GM18870 (cell line): ENCODE data around the gene TBX3.
"Not testable (repeated sequence)": the region's sequence is repeated elsewhere in the genome, so short reads cannot be mapped to it uniquely, and the experiment has no call there.

Experiments
- ATAC-seq: cut with Tn5 transposase; IDR thresholded peaks from one replicate; pipeline ENCODE4 v1.9.1; 2021; ENCODE audit warnings: moderate library complexity; ENCODE audit not compliant: unreplicated experiment

TBX3 gene

GRCh38 chr12:114684098-114684869 is at the start of gene TBX3:
TSS of gene TBX3 (minus strand) at chr12:114684175. CDS start at chr12:114683200, 975 bp downstream.
- no peak for ATAC-seq

- no peak for ATAC-seq
Observed at GRCh38 chr12:114732426-114733030, 48.6 kb upstream of the TBX3 start.

GRCh38 chr12:114729731-114730130 is 45.8 kb upstream of the TBX3 start:
- ATAC-seq, result no peak

GRCh38 chr12:114726092-114726710 is 42.2 kb upstream of the TBX3 start:
- no peak for ATAC-seq

- not testable (repeated sequence) for ATAC-seq
Observed at GRCh38 chr12:114722176-114722575, 38.2 kb upstream of the TBX3 start.

GRCh38 chr12:114721266-114721665 is 37.3 kb upstream of the TBX3 start:
- ATAC-seq, result no peak

- ATAC-seq, result no peak
Observed at GRCh38 chr12:114713466-114714215, 29.7 kb upstream of the TBX3 start.

- ATAC-seq, result no peak
Observed at GRCh38 chr12:114711689-114712152, 27.7 kb upstream of the TBX3 start.

- ATAC-seq, result no peak
Observed at GRCh38 chr12:114710151-114710550, 26.2 kb upstream of the TBX3 start.

GRCh38 chr12:114709112-114709511 is 25.1 kb upstream of the TBX3 start:
- no peak for ATAC-seq

GRCh38 chr12:114708598-114708997 is 24.6 kb upstream of the TBX3 start:
- ATAC-seq, result not testable (repeated sequence)

GRCh38 chr12:114704096-114704495 is 20.1 kb upstream of the TBX3 start:
- ATAC-seq, result no peak

GRCh38 chr12:114703060-114703493 is 19.1 kb upstream of the TBX3 start:
- ATAC-seq, result no peak

GRCh38 chr12:114702462-114702861 is 18.5 kb upstream of the TBX3 start:
- no peak for ATAC-seq

GRCh38 chr12:114701553-114701952 is 17.6 kb upstream of the TBX3 start:
- no peak for ATAC-seq

GRCh38 chr12:114701104-114701414 is 17.1 kb upstream of the TBX3 start:
- no peak for ATAC-seq

GRCh38 chr12:114700392-114701103 is 16.6 kb upstream of the TBX3 start:
- no peak for ATAC-seq

GRCh38 chr12:114698566-114699163 is 14.7 kb upstream of the TBX3 start:
- ATAC-seq, result no peak

- no peak for ATAC-seq
Observed at GRCh38 chr12:114697741-114698565, 14.0 kb upstream of the TBX3 start.
